ENCODE measurements around the gene TMEM273. TPM values are rescaled to one million over a fixed set of nuclear protein-coding genes. Genes with fewer than 3 reads are reported as not detected.

The TMEM273 gene
- total and polyA plus RNA-seq, 10 of the 15 experiments (the other 5 are each of a cell fraction or from before 2014, with no cell fraction given) = 10.3 to 46.3 (median 26.4) TPM

GRCh38 chr10:49187044-49187484 is 1.1 kb downstream of the TMEM273 start:
- ChIA-PET POLR2A (interaction anchor here (0.9 kb wide), 1 partner anchor 13 kb away, joined by 3 read pairs; no protein-coding TSS in a partner anchor), RAD21 (ENCODE audit: unreplicated experiment) (interaction anchor here (0.9 kb wide), 1 partner anchor 9 kb away, joined by 3 read pairs; no protein-coding TSS in a partner anchor), SMC1A (ENCODE audit: uncharacterized antibody, unreplicated experiment) (interaction anchor here (0.7 to 1.1 kb wide), 3 partner anchors 9 to 49 kb away, joined by 3 to 4 read pairs (median 4); no protein-coding TSS in a partner anchor), CTCF (interaction anchor here (0.6 to 1.0 kb wide), 2 partner anchors 20 to 47 kb away, joined by 3 read pairs; no protein-coding TSS in a partner anchor)
- no peak overlapping the region for H3K27ac ChIP-seq (ENCODE audit: control insufficient read depth, insufficient read depth)
- 1% methylated on average over 8 of the region's 8 CpGs for WGBS (ENCODE audit: insufficient coverage, insufficient replicate concordance, low lambda C conversion rate, missing lambda C conversion rate)
- in situ Hi-C loops (cut with MboI) = loop anchor here (25.0 kb wide), 1 partner anchor 1450 kb away; no protein-coding TSS in a partner anchor
- intact Hi-C loops (cut with micrococcal nuclease; ENCODE audit: unreplicated experiment) = loop anchor here (1.0 to 10.0 kb wide), 2 partner anchors 10 to 502 kb away; partner anchors contain the start of gene WDFY4
- H3K36me3 ChIP-seq (ENCODE audit: control insufficient read depth in 2 of 2, insufficient read depth in 2 of 2, low read length in 1 of 2) = no peaks in the 10 kb centered on the region
- H3K27me3 ChIP-seq (replicated peaks in 1 of 2; ENCODE audit: control insufficient read depth in 2 of 2, insufficient read depth in 2 of 2, low read length in 1 of 2) = no peaks in the 10 kb centered on the region
- TF ChIP-seq ATF7 (IDR thresholded peaks at IDR 0.05; ENCODE audit: low read depth) (no peak), DPF2 (IDR thresholded peaks at IDR 0.05) (no peak), ELK1 (IDR thresholded peaks at IDR 0.05; ENCODE audit: low read depth, low read length) (no peak), IKZF2 (IDR thresholded peaks at IDR 0.05) (0 out of 4 replicates have a peak, but pooled peaks of 1 of the 2 experiments have one; percentile 17), CHD4 (IDR thresholded peaks at IDR 0.05) (no peak), SPI1 (IDR thresholded peaks at IDR 0.05; ENCODE audit: borderline replicate concordance, insufficient read depth, low read depth, low read length) (no peak), PAX8 (IDR thresholded peaks at IDR 0.05) (no peak), MLLT1 (IDR thresholded peaks at IDR 0.05) (peak; percentile 49)
- TF ChIP-seq, protein P1, sequence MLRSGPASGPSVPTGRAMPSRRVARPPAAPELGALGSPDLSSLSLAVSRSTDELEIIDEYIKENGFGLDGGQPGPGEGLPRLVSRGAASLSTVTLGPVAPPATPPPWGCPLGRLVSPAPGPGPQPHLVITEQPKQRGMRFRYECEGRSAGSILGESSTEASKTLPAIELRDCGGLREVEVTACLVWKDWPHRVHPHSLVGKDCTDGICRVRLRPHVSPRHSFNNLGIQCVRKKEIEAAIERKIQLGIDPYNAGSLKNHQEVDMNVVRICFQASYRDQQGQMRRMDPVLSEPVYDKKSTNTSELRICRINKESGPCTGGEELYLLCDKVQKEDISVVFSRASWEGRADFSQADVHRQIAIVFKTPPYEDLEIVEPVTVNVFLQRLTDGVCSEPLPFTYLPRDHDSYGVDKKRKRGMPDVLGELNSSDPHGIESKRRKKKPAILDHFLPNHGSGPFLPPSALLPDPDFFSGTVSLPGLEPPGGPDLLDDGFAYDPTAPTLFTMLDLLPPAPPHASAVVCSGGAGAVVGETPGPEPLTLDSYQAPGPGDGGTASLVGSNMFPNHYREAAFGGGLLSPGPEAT (IDR thresholded peaks at IDR 0.05; ENCODE audit: low read depth) = no peak
- TF ChIP-seq, protein P2, sequence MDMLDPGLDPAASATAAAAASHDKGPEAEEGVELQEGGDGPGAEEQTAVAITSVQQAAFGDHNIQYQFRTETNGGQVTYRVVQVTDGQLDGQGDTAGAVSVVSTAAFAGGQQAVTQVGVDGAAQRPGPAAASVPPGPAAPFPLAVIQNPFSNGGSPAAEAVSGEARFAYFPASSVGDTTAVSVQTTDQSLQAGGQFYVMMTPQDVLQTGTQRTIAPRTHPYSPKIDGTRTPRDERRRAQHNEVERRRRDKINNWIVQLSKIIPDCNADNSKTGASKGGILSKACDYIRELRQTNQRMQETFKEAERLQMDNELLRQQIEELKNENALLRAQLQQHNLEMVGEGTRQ (IDR thresholded peaks at IDR 0.05; ENCODE audit: borderline replicate concordance, low read depth, low read length) = no peak
- peaks cover 38% of the 10 kb centered on the region for H3K4me1 ChIP-seq (ENCODE audit: control insufficient read depth, insufficient read depth, low read length)
- no peak for FAIRE-seq
- no TSS peak for BruUV-seq (replicated peaks)
- H3K4me2 ChIP-seq (ENCODE audit: control insufficient read depth, insufficient read depth) = peak overlapping the region; percentile 40; the same call in 1 of the 2 replicates
- ATAC-seq = peak; percentile 17
- H3K79me2 ChIP-seq (ENCODE audit: control insufficient read depth, insufficient read depth, low read length) = no peaks in the 10 kb centered on the region; the same call in 1 of the 2 replicates
- no peaks in the 10 kb centered on the region; the same call in 2 of the 3 replicates for H3K9me3 ChIP-seq (replicated peaks; ENCODE audit: control insufficient read depth, insufficient read depth, low read length)
- no peaks in the 10 kb centered on the region for H4K20me1 ChIP-seq (ENCODE audit: control insufficient read depth, insufficient read depth)
- H2AFZ ChIP-seq (ENCODE audit: control insufficient read depth, low read depth, low read length) = no peak overlapping the region
- H3K4me3 ChIP-seq = peak overlapping the region; percentile 57; the same call in 1 of the 2 replicates
- DNase-seq (ENCODE audit: low read depth, low spot score) = no peak
- H3K9ac ChIP-seq (ENCODE audit: control insufficient read depth, insufficient read depth, low read length) = no peak overlapping the region

Data from GM12878 (cell line).